GM13976 (cell line): ENCODE data around the gene WWOX.

ENCODE experiments used
- DNase-seq: peaks from one replicate; pipeline ENCODE4 v3.0.0; 2012; ENCODE audit warnings: low spot score
- in situ Hi-C: fragments of 300-500 bp; cut with MboI; formaldehyde crosslinking; loops from one replicate; pipeline ENCODE4 v1.12.0; 2022; ENCODE audit warnings: low sequenced_read_pairs, mixed read lengths, inconsistent platforms; ENCODE audit not compliant: unreplicated experiment
- TF ChIP-seq, protein P1 (sequence below): IDR thresholded peaks from 2 replicates; pipeline ENCODE4 v1.5.1; 2012; ENCODE audit warnings: borderline replicate concordance, mild to moderate bottlenecking; ENCODE audit not compliant: insufficient read depth; ENCODE audit errors: extremely low read depth, missing control alignments, control extremely low read depth

The WWOX gene

DNA sequence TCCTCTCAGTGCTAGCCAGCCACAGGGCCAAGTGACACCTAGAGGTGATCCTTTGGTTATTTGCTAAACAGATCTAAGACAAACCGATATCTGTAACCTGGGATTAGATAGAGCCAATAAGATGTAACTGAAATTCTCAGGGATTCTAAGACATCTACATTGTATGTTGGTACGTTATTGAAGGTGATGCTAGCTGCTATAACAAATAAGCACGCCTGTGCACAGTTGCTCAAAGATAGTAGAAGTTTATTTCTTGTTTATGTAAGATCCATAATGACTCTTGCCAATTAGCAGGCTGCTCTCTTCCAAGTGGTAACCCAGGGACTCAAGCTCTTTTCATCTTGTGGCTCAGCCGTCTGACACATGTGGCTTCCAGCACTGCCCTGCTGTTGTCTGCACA lies 370.3 kb downstream of the WWOX start:
- no peak for DNase-seq
- in situ Hi-C loops = no loop called here
- TF ChIP-seq, protein P1, sequence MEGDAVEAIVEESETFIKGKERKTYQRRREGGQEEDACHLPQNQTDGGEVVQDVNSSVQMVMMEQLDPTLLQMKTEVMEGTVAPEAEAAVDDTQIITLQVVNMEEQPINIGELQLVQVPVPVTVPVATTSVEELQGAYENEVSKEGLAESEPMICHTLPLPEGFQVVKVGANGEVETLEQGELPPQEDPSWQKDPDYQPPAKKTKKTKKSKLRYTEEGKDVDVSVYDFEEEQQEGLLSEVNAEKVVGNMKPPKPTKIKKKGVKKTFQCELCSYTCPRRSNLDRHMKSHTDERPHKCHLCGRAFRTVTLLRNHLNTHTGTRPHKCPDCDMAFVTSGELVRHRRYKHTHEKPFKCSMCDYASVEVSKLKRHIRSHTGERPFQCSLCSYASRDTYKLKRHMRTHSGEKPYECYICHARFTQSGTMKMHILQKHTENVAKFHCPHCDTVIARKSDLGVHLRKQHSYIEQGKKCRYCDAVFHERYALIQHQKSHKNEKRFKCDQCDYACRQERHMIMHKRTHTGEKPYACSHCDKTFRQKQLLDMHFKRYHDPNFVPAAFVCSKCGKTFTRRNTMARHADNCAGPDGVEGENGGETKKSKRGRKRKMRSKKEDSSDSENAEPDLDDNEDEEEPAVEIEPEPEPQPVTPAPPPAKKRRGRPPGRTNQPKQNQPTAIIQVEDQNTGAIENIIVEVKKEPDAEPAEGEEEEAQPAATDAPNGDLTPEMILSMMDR = no peak

DNA sequence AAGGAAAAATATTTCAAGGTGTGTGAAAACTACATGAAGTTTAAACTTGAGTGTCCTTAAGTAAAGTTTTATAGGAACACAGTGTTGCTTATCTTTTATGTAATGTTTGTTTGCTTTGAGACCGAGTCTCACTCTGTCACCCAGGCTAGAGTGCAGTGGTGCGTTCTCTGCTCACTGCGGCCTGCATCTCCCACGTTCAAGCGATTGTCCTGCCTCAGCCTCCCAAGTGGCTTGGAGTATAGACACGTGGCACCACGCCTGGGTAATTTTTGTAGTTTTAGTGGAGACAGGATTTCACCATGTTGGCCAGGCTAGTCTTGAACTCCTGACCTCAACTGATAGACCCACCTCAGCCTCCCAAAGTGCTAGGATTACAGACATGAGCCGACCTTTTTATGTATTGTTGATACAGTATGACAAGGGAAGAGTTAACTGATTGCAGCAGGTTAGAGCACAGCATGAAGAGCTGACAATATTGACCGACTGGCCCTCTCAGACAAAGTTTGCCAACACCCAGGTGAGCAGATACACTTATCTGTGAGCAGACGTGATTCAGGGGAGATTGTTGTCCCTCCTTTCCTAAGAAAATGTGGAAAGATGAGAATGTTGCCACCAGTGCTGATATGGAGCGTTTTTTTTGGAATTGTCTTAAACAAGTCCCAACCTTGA lies 373.7 kb downstream of the WWOX start:
- no peak for DNase-seq
- in situ Hi-C loops = no loop called here
- TF ChIP-seq, protein P1 = no peak

DNA sequence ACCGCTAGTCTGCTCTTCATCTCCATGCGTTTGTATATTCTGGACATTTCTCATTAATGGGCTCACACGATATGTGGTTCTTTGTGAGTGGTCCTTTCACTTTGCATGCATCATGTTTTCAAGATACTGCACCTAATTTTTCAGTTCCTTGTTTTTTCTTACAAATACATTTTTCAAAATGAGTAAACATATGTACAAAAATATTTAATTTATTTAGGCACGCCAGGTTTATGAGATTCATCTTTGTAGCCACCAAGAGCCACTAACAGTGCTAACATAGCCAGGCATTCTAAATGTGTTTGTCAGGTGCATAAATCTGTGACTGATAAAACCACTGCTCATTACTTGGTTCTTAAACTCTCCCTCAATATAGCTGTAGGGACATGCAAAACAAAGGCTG lies 375.3 kb downstream of the WWOX start:
- in situ Hi-C loops = no loop called here
- TF ChIP-seq, protein P1 = no peak
- DNase-seq = no peak

DNA sequence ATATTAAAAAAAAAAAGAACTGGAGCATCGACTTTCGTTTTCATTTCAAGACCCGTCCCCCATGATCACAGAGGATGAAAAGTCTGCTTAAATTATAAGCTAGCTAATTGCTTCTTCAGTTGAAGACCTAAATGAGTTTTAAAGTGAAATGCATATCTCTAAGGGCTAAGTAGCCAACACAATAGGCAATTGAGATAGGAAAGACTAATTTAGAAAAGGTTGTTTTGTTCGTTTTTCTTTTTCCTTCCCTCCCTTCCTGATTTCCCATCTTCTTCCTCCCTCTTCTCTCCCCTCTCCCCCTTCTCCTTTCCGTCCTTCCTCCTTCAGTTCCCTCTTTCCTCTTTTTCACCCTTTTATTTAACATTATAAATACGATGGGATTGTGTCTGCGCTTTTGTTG lies 377.2 kb downstream of the WWOX start:
- no peak for DNase-seq
- in situ Hi-C loops = no loop called here

DNA sequence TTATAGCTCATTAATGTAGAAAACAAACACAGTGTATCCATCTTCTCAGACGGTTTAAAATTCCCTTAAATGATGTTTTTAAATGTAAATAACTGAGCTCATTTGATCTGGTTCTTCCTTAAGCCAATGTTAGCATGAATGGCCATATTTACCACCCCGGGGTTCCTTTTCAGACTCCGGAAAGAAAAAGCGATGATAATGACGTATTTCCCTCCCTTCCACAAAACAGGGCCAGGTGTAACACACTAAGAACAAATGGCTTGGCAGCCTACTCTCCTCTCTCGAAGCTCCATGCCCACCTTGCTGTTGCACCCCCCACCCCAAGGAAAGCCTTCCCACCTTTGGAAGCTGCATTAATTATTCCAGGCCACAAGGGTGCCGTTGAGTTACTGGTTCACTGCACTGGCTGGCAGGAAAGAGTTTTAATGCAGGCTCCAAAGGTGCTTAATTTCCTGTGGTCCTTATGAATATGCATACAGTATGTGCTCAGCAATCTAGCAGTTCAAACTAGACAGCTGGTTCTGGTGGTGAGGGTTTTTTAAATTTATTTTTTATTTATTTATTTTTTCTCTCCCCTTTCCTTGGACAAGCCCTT lies 378.9 kb downstream of the WWOX start:
- TF ChIP-seq, protein P1 = no peak
- in situ Hi-C loops = no loop called here
- no peak for DNase-seq

More for the DNA sequence above, 377.2 kb downstream of the WWOX start:
- TF ChIP-seq, protein P1 = no peak

DNA sequence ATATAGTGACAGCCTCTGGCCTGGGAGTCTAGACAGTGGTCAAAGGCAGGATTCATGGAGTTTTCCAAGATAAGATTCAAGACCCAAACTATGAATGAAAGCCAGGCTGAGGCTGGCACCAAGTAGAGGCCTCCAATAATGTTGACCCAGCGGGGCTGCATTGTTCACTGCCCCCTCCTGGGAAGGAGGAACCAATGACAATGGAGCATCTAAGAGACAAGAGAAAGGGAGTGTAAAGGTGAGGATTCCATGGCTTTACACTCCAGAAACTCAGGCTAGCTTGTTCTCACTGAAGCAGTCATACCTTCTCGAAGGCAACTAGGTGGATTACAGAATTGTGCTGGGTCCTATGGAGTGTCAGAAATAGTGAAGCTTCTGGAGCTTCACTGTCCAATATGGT lies 380.3 kb downstream of the WWOX start:
- TF ChIP-seq, protein P1 = no peak
- in situ Hi-C loops = no loop called here
- no peak for DNase-seq

DNA sequence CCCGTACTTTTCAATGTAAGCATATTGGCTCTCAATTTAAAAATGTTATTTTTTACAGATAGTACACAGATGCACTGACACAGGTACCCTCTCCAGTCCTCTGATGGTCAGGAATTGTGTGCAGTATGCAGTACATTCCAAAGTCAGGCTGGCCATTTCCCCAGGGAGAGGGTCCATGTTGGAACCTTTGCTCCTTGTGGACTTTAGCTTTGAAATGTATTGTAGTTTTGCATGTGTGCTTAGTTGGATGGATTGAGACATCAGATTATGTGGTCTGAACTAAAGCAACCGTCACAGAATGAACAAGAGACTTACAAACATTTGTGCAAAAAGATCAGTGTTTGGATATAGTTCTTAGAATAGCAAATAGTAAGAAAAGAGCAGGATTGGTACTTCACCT lies 381.1 kb downstream of the WWOX start:
- no peak for DNase-seq
- TF ChIP-seq, protein P1 = no peak
- in situ Hi-C loops = no loop called here
